KMS-11 (cell line): Measurements from ENCODE around the gene MEGF8.

Experiments
- H2AFZ ChIP-seq: fragments of 200-600 bp; sonication (generic); 2 replicates; pipeline ENCODE4 v1.6.1; 2016; ENCODE audit warnings: antibody characterized with exemption, mixed run types, low read depth
- H3K27ac ChIP-seq: fragments of 200-600 bp; sonication (generic); 2 replicates; pipeline ENCODE4 v1.6.1; 2016; ENCODE audit warnings: mild to moderate bottlenecking, mixed run types
- H3K27me3 ChIP-seq: fragments of 200-600 bp; sonication (generic); 2 replicates; pipeline ENCODE4 v1.6.1; 2017; ENCODE audit warnings: mild to moderate bottlenecking, low read depth, mixed run types, moderate library complexity; ENCODE audit not compliant: insufficient read depth
- H3K36me3 ChIP-seq: fragments of 200-600 bp; sonication (generic); 2 replicates; pipeline ENCODE4 v1.6.1; 2017; ENCODE audit warnings: mild to moderate bottlenecking, mixed run types; ENCODE audit not compliant: insufficient read depth
- H3K4me1 ChIP-seq: fragments of 200-600 bp; sonication (generic); 2 replicates; pipeline ENCODE4 v1.6.1; 2016; ENCODE audit warnings: mild to moderate bottlenecking, low read depth, mixed run types; ENCODE audit not compliant: poor library complexity, severe bottlenecking
- H3K4me2 ChIP-seq: fragments of 200-600 bp; sonication (generic); 2 replicates; pipeline ENCODE4 v1.7.0; 2016; ENCODE audit warnings: mild to moderate bottlenecking, mixed run types
- H3K4me3 ChIP-seq: fragments of 200-600 bp; sonication (generic); IDR thresholded peaks from 2 replicates; pipeline ENCODE4 v1.6.1; 2017; ENCODE audit warnings: low read depth, low read length, mixed read lengths; ENCODE audit not compliant: insufficient read depth
- H3K79me2 ChIP-seq: fragments of 200-600 bp; sonication (generic); 2 replicates; pipeline ENCODE4 v1.6.1; 2016; ENCODE audit warnings: low read depth, mixed run types; ENCODE audit not compliant: insufficient read depth
- H3K9ac ChIP-seq: fragments of 200-600 bp; sonication (generic); 2 replicates; pipeline ENCODE4 v1.6.1; 2016; ENCODE audit warnings: mild to moderate bottlenecking, mixed run types
- H4K20me1 ChIP-seq: fragments of 200-600 bp; sonication (generic); 2 replicates; pipeline ENCODE4 v1.6.1; 2016; ENCODE audit warnings: mild to moderate bottlenecking, mixed run types; ENCODE audit not compliant: insufficient read depth
- CTCF ChIP-seq: fragments of 200-600 bp; sonication (generic); conservative IDR thresholded peaks from 2 replicates; pipeline ENCODE4 v1.6.1; 2017; ENCODE audit warnings: low read depth, mild to moderate bottlenecking, antibody characterized with exemption, low read length, moderate library complexity, mixed read lengths

MEGF8 gene

DNA sequence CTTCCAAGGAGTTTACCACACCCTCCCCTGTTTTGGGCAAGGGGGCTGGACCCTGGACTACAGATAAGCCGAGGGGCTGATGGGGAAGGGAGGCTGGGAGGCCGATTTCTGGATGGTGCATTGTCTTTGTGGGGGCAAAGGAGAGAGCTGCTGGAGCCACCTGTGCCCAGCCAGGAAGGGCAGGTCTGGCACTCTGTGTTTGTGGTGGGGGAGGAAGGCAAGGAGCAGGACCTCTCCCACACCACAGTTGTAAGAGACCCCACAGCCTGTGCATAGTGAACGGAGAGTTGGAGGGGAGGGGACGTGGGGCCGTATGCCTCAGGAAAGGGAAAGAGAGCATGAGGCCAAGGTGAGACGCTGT is 39.5 kb upstream of the MEGF8 start:
- H2AFZ ChIP-seq, result no peak overlapping the region
- H3K4me2 ChIP-seq, result no peak overlapping the region; the same call in 1 of the 2 replicates
- peaks cover 39% of the 10 kb centered on the region for H3K4me1 ChIP-seq

GRCh38 chr19:42286349-42287016 is 39.0 kb upstream of the MEGF8 start:
- Histone ChIP-seq H3K4me3 (no peak overlapping the region), H3K79me2 (no peaks in the 10 kb centered on the region), H3K4me1 (peaks cover 35% of the 10 kb centered on the region), H3K4me2 (no peak overlapping the region), H4K20me1 (no peaks in the 10 kb centered on the region), H3K27ac (no peak overlapping the region), H3K36me3 (no peaks in the 10 kb centered on the region; the same call in 1 of the 2 replicates), H3K9ac (no peak overlapping the region), H3K27me3 (no peaks in the 10 kb centered on the region), H2AFZ (no peak overlapping the region)
- TF ChIP-seq CTCF, result no peak

More for the DNA sequence above, 39.5 kb upstream of the MEGF8 start:
- Histone ChIP-seq H3K36me3 (no peaks in the 10 kb centered on the region; the same call in 1 of the 2 replicates), H3K27me3 (no peaks in the 10 kb centered on the region), H3K27ac (no peak overlapping the region), H3K9ac (no peak overlapping the region), H4K20me1 (no peaks in the 10 kb centered on the region), H3K79me2 (no peaks in the 10 kb centered on the region), H3K4me3 (no peak overlapping the region)
- no peak for TF ChIP-seq CTCF

DNA sequence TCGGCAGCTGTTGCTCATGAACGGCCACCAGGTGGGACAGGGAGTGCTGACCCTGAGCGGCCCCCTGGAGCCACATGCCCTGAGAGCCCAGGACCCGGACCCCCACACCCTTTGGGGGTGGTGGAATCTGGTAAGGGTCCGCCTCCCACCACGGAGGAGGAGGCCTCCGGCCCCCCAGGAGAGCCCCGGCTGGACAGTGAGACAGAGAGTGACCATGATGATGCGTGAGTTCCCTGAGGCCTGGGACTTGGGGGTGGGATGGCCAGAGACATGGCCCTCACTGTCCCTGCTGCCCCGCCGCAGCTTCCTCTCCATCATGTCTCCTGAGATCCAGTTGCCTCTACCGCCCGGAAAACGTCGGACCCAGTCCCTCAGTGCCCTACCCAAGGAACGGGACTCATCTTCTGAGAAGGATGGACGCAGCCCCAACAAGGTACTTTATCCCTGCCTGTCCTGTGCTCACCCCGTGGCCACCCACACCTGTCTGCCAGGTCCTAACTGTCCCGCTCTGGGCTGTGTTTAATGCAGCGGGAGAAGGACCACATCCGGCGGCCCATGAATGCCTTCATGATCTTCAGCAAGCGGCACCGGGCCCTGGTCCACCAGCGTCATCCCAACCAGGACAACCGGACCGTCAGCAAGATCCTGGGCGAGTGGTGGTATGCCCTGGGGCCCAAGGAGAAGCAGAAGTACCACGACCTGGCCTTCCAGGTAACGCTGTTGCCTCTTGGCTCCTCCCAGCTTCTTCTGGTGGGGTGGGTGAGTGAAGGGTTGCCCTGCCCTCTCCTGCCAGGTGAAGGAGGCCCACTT is 38.2 kb upstream of the MEGF8 start:
- H3K79me2 ChIP-seq, result no peaks in the 10 kb centered on the region
- H4K20me1 ChIP-seq, result no peaks in the 10 kb centered on the region
- H2AFZ ChIP-seq, result no peak overlapping the region
- H3K36me3 ChIP-seq, result no peaks in the 10 kb centered on the region; the same call in 1 of the 2 replicates
- H3K4me1 ChIP-seq, result peaks cover 27% of the 10 kb centered on the region
- no peak for TF ChIP-seq CTCF
- no peak overlapping the region for H3K4me2 ChIP-seq
- no peaks in the 10 kb centered on the region for H3K27me3 ChIP-seq
- no peak overlapping the region for H3K9ac ChIP-seq
- no peak overlapping the region for H3K27ac ChIP-seq
- H3K4me3 ChIP-seq, result no peak overlapping the region

DNA sequence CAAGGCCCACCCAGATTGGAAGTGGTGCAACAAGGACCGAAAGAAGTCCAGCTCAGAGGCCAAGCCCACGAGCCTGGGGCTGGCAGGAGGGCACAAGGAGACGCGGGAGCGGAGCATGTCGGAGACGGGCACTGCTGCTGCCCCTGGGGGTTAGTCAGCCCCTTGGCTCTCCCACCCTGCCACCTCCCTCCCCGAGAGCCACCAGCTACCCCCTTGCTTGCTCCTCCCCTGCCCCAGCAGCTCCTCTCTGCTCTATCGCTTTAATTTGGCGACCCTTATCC is 37.7 kb upstream of the MEGF8 start:
- no peak for TF ChIP-seq CTCF
- Histone ChIP-seq H3K4me3 (no peak overlapping the region), H2AFZ (no peak overlapping the region), H3K4me2 (no peak overlapping the region), H3K4me1 (peaks cover 22% of the 10 kb centered on the region), H3K79me2 (no peaks in the 10 kb centered on the region), H3K36me3 (no peaks in the 10 kb centered on the region; the same call in 1 of the 2 replicates), H3K9ac (no peak overlapping the region), H4K20me1 (no peaks in the 10 kb centered on the region), H3K27me3 (no peaks in the 10 kb centered on the region), H3K27ac (no peak overlapping the region)
